SK-N-SH (cell line): ENCODE results near the gene CCSER1. TPM values are rescaled to one million over a fixed set of nuclear protein-coding genes. Genes with fewer than 3 reads are reported as not detected.
"Not testable (repeated sequence)": the region's sequence is repeated elsewhere in the genome, so short reads cannot be mapped to it uniquely, and the experiment has no call there.

Experiments
- CTCF ChIA-PET: fragments of 300-600, 350-600 bp; formaldehyde crosslinking; extraction: SDS; loops from one replicate; lab custom pipeline; 2021; lab: Yijun Ruan, JAX
- POLR2A ChIA-PET: fragments of 350-600 bp; sonication (Branson Sonifier 250); formaldehyde crosslinking; extraction: SDS; loops from one replicate; lab custom pipeline; 2020; ENCODE audit warnings: antibody characterized with exemption, inconsistent platforms; lab: Yijun Ruan, JAX
- DNase-seq: peaks from one replicate; pipeline ENCODE4 v3.0.0; 2012
- H2AFZ ChIP-seq: fragments of 200-600 bp; sonication (generic); 2 replicates; pipeline ENCODE4 v1.8.1; 2016; ENCODE audit warnings: antibody characterized with exemption, mild to moderate bottlenecking, low read depth
- H3F3A ChIP-seq: fragments of 200-600 bp; sonication (generic); replicated peaks from 2 replicates; pipeline ENCODE3; 2016; ENCODE audit warnings: antibody characterized with exemption, mild to moderate bottlenecking; ENCODE audit not compliant: insufficient read depth
- H3K27ac ChIP-seq, 2 experiments: fragments of 200-500 bp in 1 of 2; fragments of 200-600 bp in 1 of 2; sonication (Bioruptor generic) in 1 of 2; sonication (generic), shearing (Covaris generic) in 1 of 2; 2 replicates each; pipeline versions ENCODE4 v1.5.1 to v1.6.1; 2014 to 2016; ENCODE audit warnings: low read depth in 2 of 2, inconsistent platforms in 1 of 2, low read length in 1 of 2, mild to moderate bottlenecking in 1 of 2, mixed read lengths in 1 of 2
- H3K27me3 ChIP-seq: fragments of 200-600 bp; sonication (generic), shearing (Covaris generic); 2 replicates; pipeline ENCODE4 v1.6.1; 2016; ENCODE audit warnings: mixed run types; ENCODE audit not compliant: insufficient read depth
- H3K36me3 ChIP-seq, 2 experiments: fragments of 200-500 bp in 1 of 2; fragments of 200-600 bp in 1 of 2; sonication (Bioruptor generic) in 1 of 2; sonication (generic) in 1 of 2; replicated peaks in 1 of 2; 2 replicates each; pipeline versions ENCODE3 to v1.5.1; 2014 to 2016; ENCODE audit warnings: low read length in 1 of 2, mild to moderate bottlenecking in 1 of 2; ENCODE audit not compliant: insufficient read depth in 2 of 2, control insufficient read depth in 1 of 2
- H3K4me1 ChIP-seq, 2 experiments: fragments of 200-500 bp in 1 of 2; fragments of 200-600 bp in 1 of 2; sonication (Bioruptor generic) in 1 of 2; sonication (generic), shearing (Covaris generic) in 1 of 2; 2 replicates each; pipeline versions ENCODE4 v1.5.1 to v1.6.1; 2014 to 2016; ENCODE audit warnings: low read depth in 1 of 2, low read length in 1 of 2, mixed run types in 1 of 2; ENCODE audit not compliant: insufficient read depth in 2 of 2, control insufficient read depth in 1 of 2
- H3K4me2 ChIP-seq: fragments of 200-600 bp; sonication (generic), shearing (Covaris generic); 2 replicates; pipeline ENCODE4 v1.6.1; 2017; ENCODE audit warnings: mixed run types
- H3K4me3 ChIP-seq, 2 experiments: fragments of 200-500 bp in 1 of 2; fragments of 200-600 bp in 1 of 2; sonication (Bioruptor generic) in 1 of 2; sonication (generic), shearing (Covaris generic) in 1 of 2; 2 replicates each; pipeline versions ENCODE4 v1.5.1 to v1.8.1; 2014 to 2016; ENCODE audit warnings: low read depth in 2 of 2, inconsistent platforms in 1 of 2, low read length in 1 of 2, mild to moderate bottlenecking in 1 of 2, mixed read lengths in 1 of 2, moderate library complexity in 1 of 2
- H3K79me2 ChIP-seq: fragments of 200-600 bp; sonication (generic); 2 replicates; pipeline ENCODE4 v1.8.1; 2017; ENCODE audit warnings: mild to moderate bottlenecking; ENCODE audit not compliant: insufficient read depth
- H3K9ac ChIP-seq: fragments of 200-600 bp; sonication (generic); 2 replicates; pipeline ENCODE4 v1.6.1; 2017; ENCODE audit warnings: mixed run types
- H3K9me2 ChIP-seq: fragments of 200-600 bp; sonication (generic); 2 replicates; pipeline ENCODE4 v1.6.1; 2017; ENCODE audit warnings: mixed run types
- H3K9me3 ChIP-seq: fragments of 200-600 bp; sonication (generic); 2 replicates; pipeline ENCODE4 v1.6.1; 2017; ENCODE audit warnings: mixed run types, mild to moderate bottlenecking, moderate library complexity
- H4K20me1 ChIP-seq: fragments of 200-600 bp; sonication (generic); 2 replicates; pipeline ENCODE4 v1.6.1; 2017; ENCODE audit warnings: mild to moderate bottlenecking, mixed run types; ENCODE audit not compliant: insufficient read depth
- EZH2phosphoT487 ChIP-seq: fragments of 200-600 bp; sonication (generic); IDR thresholded peaks from 2 replicates; pipeline ENCODE4 v1.6.1; 2017; ENCODE audit warnings: low read depth, mixed run types, mild to moderate bottlenecking, antibody characterized with exemption, moderate library complexity, borderline replicate concordance
- FOSL2 ChIP-seq: IDR thresholded peaks from 2 replicates; pipeline ENCODE4 v1.4.0; 2012; ENCODE audit warnings: low read depth, mild to moderate bottlenecking, moderate library complexity, borderline replicate concordance
- FOXM1 ChIP-seq: IDR thresholded peaks from 2 replicates; pipeline ENCODE4 v1.4.0; 2012; ENCODE audit warnings: low read depth, mild to moderate bottlenecking
- GABPA ChIP-seq: IDR thresholded peaks from 2 replicates; pipeline ENCODE4 v1.4.0; 2012; ENCODE audit warnings: low read depth, mild to moderate bottlenecking
- RCOR1 ChIP-seq: fragments of 150-350 bp; IDR thresholded peaks from 2 replicates; pipeline ENCODE4 v1.6.1; 2017; ENCODE audit warnings: antibody characterized with exemption, low read length
- RXRA ChIP-seq: IDR thresholded peaks from 2 replicates; pipeline ENCODE4 v1.4.0; 2012; ENCODE audit warnings: low read depth, mild to moderate bottlenecking, borderline replicate concordance
- SMC3 ChIP-seq: IDR thresholded peaks from 2 replicates; pipeline ENCODE4 v1.6.1; 2012; ENCODE audit warnings: low read depth, low read length, improper control_type of control experiment
- TEAD4 ChIP-seq: IDR thresholded peaks from 2 replicates; pipeline ENCODE4 v1.4.0; 2012; ENCODE audit warnings: mild to moderate bottlenecking, borderline replicate concordance; ENCODE audit not compliant: insufficient read depth
- YY1 ChIP-seq: IDR thresholded peaks from 2 replicates; pipeline ENCODE4 v1.4.0; 2012; ENCODE audit warnings: low read depth, mild to moderate bottlenecking
- whole genome bisulfite sequencing: methylation state at CpG from one replicate; pipeline ENCODE4 v1.1.6; 2017; ENCODE audit warnings: low lambda C conversion rate; 5-methylcytosine and 5-hydroxymethylcytosine counted together
- polyA plus RNA-seq, 3 experiments: library from polyadenylated mRNA; depleted of rRNA; stranded (reverse); fragments of >200 nt; gene quantifications; 2 replicates each; pipeline ENCODE4 v1.2.3, GENCODE V29; 2012
- TF ChIP-seq, protein P1 (sequence below): IDR thresholded peaks from 2 replicates; pipeline ENCODE4; 2012
- TF ChIP-seq, protein P2 (sequence below): fragments of 150-350 bp; IDR thresholded peaks from 2 replicates; pipeline ENCODE4 v1.6.1; 2017; ENCODE audit warnings: antibody characterized with exemption, low read length, low read depth, borderline replicate concordance
- TF ChIP-seq, protein P3 (sequence below): fragments of 150-350 bp; IDR thresholded peaks from 2 replicates; pipeline ENCODE4 v1.6.1; 2016; ENCODE audit warnings: mild to moderate bottlenecking, low read depth, low read length
- TF ChIP-seq, protein P4 (sequence below): IDR thresholded peaks from 2 replicates; pipeline ENCODE4 v1.4.0; 2012; ENCODE audit warnings: low read depth, borderline replicate concordance

Gene CCSER1
- polyA plus RNA-seq, 1 of the 3 experiments (the other 2 are of a cell fraction): 0.05 TPM

DNA sequence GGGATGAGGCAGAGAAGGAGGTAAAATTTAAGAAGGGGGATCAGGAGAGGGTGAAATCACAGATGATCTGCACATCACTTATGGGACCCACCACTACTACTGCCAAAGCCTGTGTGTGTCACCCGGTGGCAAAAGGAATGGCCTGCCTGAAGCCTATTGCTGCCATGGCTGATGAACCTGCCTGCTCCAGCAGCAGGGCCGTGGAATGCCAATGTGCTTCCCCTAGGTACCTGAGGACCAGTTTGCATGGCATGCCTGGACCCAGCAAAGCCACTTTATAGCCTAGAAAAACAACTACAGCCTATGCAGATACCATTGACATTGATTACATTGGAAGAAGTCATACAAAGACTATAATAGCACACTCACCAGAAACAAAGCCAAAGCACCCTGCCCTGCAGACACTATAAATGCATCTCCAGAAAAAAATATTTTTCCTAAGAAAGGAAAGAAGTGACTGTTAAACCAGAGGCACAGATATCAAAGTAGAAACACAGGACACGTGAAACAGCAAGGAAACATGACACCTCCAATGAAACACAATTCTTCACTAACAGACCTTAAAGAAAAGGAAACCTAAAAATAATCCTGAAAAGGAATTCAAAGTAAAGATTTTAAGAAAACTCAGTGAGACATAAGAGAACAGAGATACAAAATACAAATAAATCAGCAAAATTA is 1495.9 kb downstream of the CCSER1 start:
- no peaks in the 10 kb centered on the region for H3K9me3 ChIP-seq
- H3K4me2 ChIP-seq: no peak overlapping the region
- no peak overlapping the region for H3K9ac ChIP-seq
- ChIA-PET POLR2A (no interaction called here), CTCF (no interaction called here)
- no peak overlapping the region for H3K4me3 ChIP-seq
- H3F3A ChIP-seq: no peaks in the 10 kb centered on the region
- no peak overlapping the region for H2AFZ ChIP-seq
- no peaks in the 10 kb centered on the region for H3K36me3 ChIP-seq
- DNase-seq: no peak
- no peak overlapping the region for H3K27ac ChIP-seq
- H3K9me2 ChIP-seq: no peaks in the 10 kb centered on the region
- no peak for TF ChIP-seq RCOR1
- H3K79me2 ChIP-seq: no peaks in the 10 kb centered on the region
- 30% methylated on average over 3 of the region's 3 CpGs for WGBS
- H4K20me1 ChIP-seq: no peaks in the 10 kb centered on the region
- no peaks in the 10 kb centered on the region for H3K4me1 ChIP-seq
- H3K27me3 ChIP-seq: no peaks in the 10 kb centered on the region

DNA sequence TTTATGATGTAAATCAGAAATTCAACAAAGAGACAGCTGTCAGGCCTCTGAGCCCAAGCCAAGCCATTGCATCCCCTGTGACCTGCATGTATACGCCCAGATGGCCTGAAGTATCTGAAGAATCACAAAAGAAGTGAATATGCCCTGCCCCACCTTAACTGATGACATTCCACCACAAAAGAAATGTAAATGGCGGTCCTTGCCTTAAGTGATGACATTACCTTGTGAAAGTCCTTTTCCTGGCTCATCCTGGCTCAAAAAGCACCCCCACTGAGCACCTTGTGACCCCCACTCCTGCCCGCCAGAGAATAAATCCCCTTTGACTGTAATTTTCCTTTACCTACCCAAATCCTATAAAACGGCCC is 1496.4 kb downstream of the CCSER1 start:
- H3K36me3 ChIP-seq, CTCF ChIA-PET, H3K4me2 ChIP-seq, H3K9me3 ChIP-seq, H2AFZ ChIP-seq, H3K79me2 ChIP-seq, H4K20me1 ChIP-seq, H3F3A ChIP-seq, H3K27ac ChIP-seq, H3K4me3 ChIP-seq, H3K9me2 ChIP-seq, POLR2A ChIA-PET, H3K9ac ChIP-seq, H3K4me1 ChIP-seq, DNase-seq, H3K27me3 ChIP-seq: not testable (repeated sequence)
- WGBS: 60% methylated on average over 4 of the region's 4 CpGs

DNA sequence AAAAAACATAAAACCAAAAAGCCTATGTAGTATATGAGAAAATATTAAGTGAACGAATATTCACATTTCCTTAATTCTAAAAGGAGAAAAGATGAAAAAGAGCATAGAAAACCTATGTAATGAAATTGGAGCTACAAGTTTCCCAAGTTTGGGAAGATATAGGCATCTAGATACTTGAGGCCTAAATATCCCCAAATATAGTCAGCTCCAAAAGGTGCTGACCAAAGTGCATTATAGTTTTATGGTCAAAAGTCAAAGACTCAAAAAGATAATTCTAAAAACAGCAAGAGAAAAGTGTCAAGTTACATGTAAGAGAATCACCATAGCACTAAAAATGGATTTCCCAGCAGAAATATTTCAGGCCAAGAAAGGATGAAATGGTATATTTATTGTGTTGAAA is 1502.9 kb downstream of the CCSER1 start:
- no peaks in the 10 kb centered on the region for H4K20me1 ChIP-seq
- no peak for DNase-seq
- no peaks in the 10 kb centered on the region for H3F3A ChIP-seq
- no peak overlapping the region for H3K27ac ChIP-seq
- no peaks in the 10 kb centered on the region for H3K9me3 ChIP-seq
- H3K4me1 ChIP-seq: no peaks in the 10 kb centered on the region
- H3K27me3 ChIP-seq: no peaks in the 10 kb centered on the region
- H3K36me3 ChIP-seq: no peaks in the 10 kb centered on the region
- WGBS: 0% methylated on average over 1 of the region's 1 CpG
- H3K9ac ChIP-seq: no peak overlapping the region
- H3K9me2 ChIP-seq: no peaks in the 10 kb centered on the region
- H3K4me2 ChIP-seq: no peak overlapping the region
- no peak overlapping the region for H2AFZ ChIP-seq
- H3K79me2 ChIP-seq: no peaks in the 10 kb centered on the region
- H3K4me3 ChIP-seq: no peak overlapping the region
- CTCF ChIA-PET: no interaction called here
- POLR2A ChIA-PET: no interaction called here
- TF ChIP-seq, protein P1, sequence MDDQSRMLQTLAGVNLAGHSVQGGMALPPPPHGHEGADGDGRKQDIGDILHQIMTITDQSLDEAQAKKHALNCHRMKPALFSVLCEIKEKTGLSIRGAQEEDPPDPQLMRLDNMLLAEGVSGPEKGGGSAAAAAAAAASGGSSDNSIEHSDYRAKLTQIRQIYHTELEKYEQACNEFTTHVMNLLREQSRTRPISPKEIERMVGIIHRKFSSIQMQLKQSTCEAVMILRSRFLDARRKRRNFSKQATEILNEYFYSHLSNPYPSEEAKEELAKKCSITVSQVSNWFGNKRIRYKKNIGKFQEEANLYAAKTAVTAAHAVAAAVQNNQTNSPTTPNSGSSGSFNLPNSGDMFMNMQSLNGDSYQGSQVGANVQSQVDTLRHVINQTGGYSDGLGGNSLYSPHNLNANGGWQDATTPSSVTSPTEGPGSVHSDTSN: no peak
- TF ChIP-seq FOSL2 (no peak), RCOR1 (no peak), TEAD4 (no peak), YY1 (no peak), RXRA (no peak), SMC3 (no peak), EZH2phosphoT487 (no peak), GABPA (no peak), FOXM1 (no peak)
- TF ChIP-seq, protein P2, sequence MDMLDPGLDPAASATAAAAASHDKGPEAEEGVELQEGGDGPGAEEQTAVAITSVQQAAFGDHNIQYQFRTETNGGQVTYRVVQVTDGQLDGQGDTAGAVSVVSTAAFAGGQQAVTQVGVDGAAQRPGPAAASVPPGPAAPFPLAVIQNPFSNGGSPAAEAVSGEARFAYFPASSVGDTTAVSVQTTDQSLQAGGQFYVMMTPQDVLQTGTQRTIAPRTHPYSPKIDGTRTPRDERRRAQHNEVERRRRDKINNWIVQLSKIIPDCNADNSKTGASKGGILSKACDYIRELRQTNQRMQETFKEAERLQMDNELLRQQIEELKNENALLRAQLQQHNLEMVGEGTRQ: no peak
- TF ChIP-seq, protein P3, sequence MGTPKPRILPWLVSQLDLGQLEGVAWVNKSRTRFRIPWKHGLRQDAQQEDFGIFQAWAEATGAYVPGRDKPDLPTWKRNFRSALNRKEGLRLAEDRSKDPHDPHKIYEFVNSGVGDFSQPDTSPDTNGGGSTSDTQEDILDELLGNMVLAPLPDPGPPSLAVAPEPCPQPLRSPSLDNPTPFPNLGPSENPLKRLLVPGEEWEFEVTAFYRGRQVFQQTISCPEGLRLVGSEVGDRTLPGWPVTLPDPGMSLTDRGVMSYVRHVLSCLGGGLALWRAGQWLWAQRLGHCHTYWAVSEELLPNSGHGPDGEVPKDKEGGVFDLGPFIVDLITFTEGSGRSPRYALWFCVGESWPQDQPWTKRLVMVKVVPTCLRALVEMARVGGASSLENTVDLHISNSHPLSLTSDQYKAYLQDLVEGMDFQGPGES: no peak
- TF ChIP-seq, protein P4, sequence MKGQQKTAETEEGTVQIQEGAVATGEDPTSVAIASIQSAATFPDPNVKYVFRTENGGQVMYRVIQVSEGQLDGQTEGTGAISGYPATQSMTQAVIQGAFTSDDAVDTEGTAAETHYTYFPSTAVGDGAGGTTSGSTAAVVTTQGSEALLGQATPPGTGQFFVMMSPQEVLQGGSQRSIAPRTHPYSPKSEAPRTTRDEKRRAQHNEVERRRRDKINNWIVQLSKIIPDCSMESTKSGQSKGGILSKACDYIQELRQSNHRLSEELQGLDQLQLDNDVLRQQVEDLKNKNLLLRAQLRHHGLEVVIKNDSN: no peak
